ENCODE data around the gene NCKAP5. TPM values are rescaled to one million over a fixed set of nuclear protein-coding genes. Genes with fewer than 3 reads are reported as not detected.

Gene NCKAP5
- total RNA-seq, 2 experiments from 2014 or later = not detected

- DNase-seq = no peak
- POLR2A ChIA-PET = no interaction called here
- TF ChIP-seq CTCF (IDR thresholded peaks at IDR 0.05) = no peak
- CTCF ChIA-PET = no interaction called here
- Mint-ChIP-seq H3K9me3 (no peaks in the 10 kb centered on the region), H3K4me3 (no peak overlapping the region), H3K27me3 (peaks cover 2% of the 10 kb centered on the region), H3K27ac (no peak overlapping the region), H3K36me3 (ENCODE audit: low read depth) (no peaks in the 10 kb centered on the region), H3K4me1 (ENCODE audit: low read depth) (no peaks in the 10 kb centered on the region)
- no peak for ATAC-seq
- intact Hi-C loops (cut with micrococcal nuclease) = no loop called here
These were observed 921.6 kb downstream of the NCKAP5 start for GRCh38 chr2:132646540-132647108.

- intact Hi-C loops (cut with micrococcal nuclease) = no loop called here
- H3K4me1 Mint-ChIP-seq (ENCODE audit: low read depth) = no peaks in the 10 kb centered on the region
- DNase-seq (no peak), ATAC-seq (no peak)
- no peaks in the 10 kb centered on the region for H3K9me3 Mint-ChIP-seq
- no peaks in the 10 kb centered on the region for H3K36me3 Mint-ChIP-seq (ENCODE audit: low read depth)
- ChIA-PET POLR2A (no interaction called here), CTCF (no interaction called here)
- no peak overlapping the region for H3K27ac Mint-ChIP-seq
- H3K27me3 Mint-ChIP-seq = peaks cover 2% of the 10 kb centered on the region
- no peak overlapping the region for H3K4me3 Mint-ChIP-seq
- TF ChIP-seq CTCF (IDR thresholded peaks at IDR 0.05) = no peak
These were observed 922.3 kb downstream of the NCKAP5 start for GRCh38 chr2:132645722-132646539.

- intact Hi-C loops (cut with micrococcal nuclease) = no loop called here
- Mint-ChIP-seq H3K9me3 (no peaks in the 10 kb centered on the region), H3K4me3 (no peak overlapping the region), H3K4me1 (ENCODE audit: low read depth) (no peaks in the 10 kb centered on the region), H3K36me3 (ENCODE audit: low read depth) (no peaks in the 10 kb centered on the region), H3K27me3 (peaks cover 2% of the 10 kb centered on the region), H3K27ac (no peak overlapping the region)
- CTCF ChIA-PET = no interaction called here
- no peak for TF ChIP-seq CTCF (IDR thresholded peaks at IDR 0.05)
- DNase-seq (no peak), ATAC-seq (no peak)
- POLR2A ChIA-PET = no interaction called here
These were observed 923.1 kb downstream of the NCKAP5 start for GRCh38 chr2:132645176-132645575.

- H3K27me3 Mint-ChIP-seq = no peaks in the 10 kb centered on the region
- CTCF ChIA-PET = interaction anchor here (0.7 kb wide), 1 partner anchor 1513 kb away, joined by 3 read pairs; no protein-coding TSS in a partner anchor
- intact Hi-C loops (cut with micrococcal nuclease) = no loop called here
- no peak for TF ChIP-seq CTCF (IDR thresholded peaks at IDR 0.05)
- POLR2A ChIA-PET = no interaction called here
- H3K4me3 Mint-ChIP-seq = no peak overlapping the region
- no peak overlapping the region for H3K27ac Mint-ChIP-seq
- H3K4me1 Mint-ChIP-seq (ENCODE audit: low read depth) = no peaks in the 10 kb centered on the region
- ATAC-seq = no peak
- H3K36me3 Mint-ChIP-seq (ENCODE audit: low read depth) = no peaks in the 10 kb centered on the region
- no peak for DNase-seq
- H3K9me3 Mint-ChIP-seq = no peaks in the 10 kb centered on the region
These were observed 925.8 kb downstream of the NCKAP5 start for GRCh38 chr2:132642415-132642814.

GRCh38 chr2:132641819-132642218 lies 926.4 kb downstream of the NCKAP5 start:
- Mint-ChIP-seq H3K4me3 (no peak overlapping the region), H3K36me3 (ENCODE audit: low read depth) (no peaks in the 10 kb centered on the region), H3K27me3 (no peaks in the 10 kb centered on the region), H3K4me1 (ENCODE audit: low read depth) (no peaks in the 10 kb centered on the region), H3K27ac (no peak overlapping the region), H3K9me3 (no peaks in the 10 kb centered on the region)
- DNase-seq (no peak), ATAC-seq (no peak)
- CTCF ChIA-PET = no interaction called here
- no peak for TF ChIP-seq CTCF (IDR thresholded peaks at IDR 0.05)
- POLR2A ChIA-PET = no interaction called here
- intact Hi-C loops (cut with micrococcal nuclease) = no loop called here
